ENCODE data around the gene ASB2.

ASB2 gene

GRCh38 chr14:93950948-93951634 is 25.3 kb downstream of the ASB2 start:
- no peaks in the 10 kb centered on the region for H3K36me3 ChIP-seq (ENCODE audit: control insufficient read depth, insufficient read depth, low read length)
- H3K4me3 ChIP-seq (ENCODE audit: insufficient read depth, low read depth, low read length), result no peak overlapping the region
- H3K9me3 ChIP-seq (ENCODE audit: control insufficient read depth, low read length), result no peaks in the 10 kb centered on the region
- no peaks in the 10 kb centered on the region for H3K27me3 ChIP-seq (ENCODE audit: control insufficient read depth, insufficient read depth, low read length, poor library complexity, severe bottlenecking)
- H3K4me1 ChIP-seq (ENCODE audit: control insufficient read depth, insufficient read depth, low read length), result peaks cover 10% of the 10 kb centered on the region
- WGBS, 2 experiments, result 96% methylated on average over 20 of the region's 20 CpGs
- no peak overlapping the region for H3K27ac ChIP-seq (ENCODE audit: insufficient read depth, low read depth, low read length, poor library complexity, severe bottlenecking)

- no peaks in the 10 kb centered on the region for H3K9me3 ChIP-seq (ENCODE audit: control insufficient read depth, low read length)
- no peak overlapping the region for H3K4me3 ChIP-seq (ENCODE audit: insufficient read depth, low read depth, low read length)
- 93 to 94% methylated on average over 13 of the region's 13 CpGs for WGBS, 2 experiments
- peaks cover 7% of the 10 kb centered on the region for H3K4me1 ChIP-seq (ENCODE audit: control insufficient read depth, insufficient read depth, low read length)
- H3K36me3 ChIP-seq (ENCODE audit: control insufficient read depth, insufficient read depth, low read length), result no peaks in the 10 kb centered on the region
- H3K27me3 ChIP-seq (ENCODE audit: control insufficient read depth, insufficient read depth, low read length, poor library complexity, severe bottlenecking), result no peaks in the 10 kb centered on the region
- H3K27ac ChIP-seq (ENCODE audit: insufficient read depth, low read depth, low read length, poor library complexity, severe bottlenecking), result no peak overlapping the region
Measured at GRCh38 chr14:93949511-93950075, 26.8 kb downstream of the ASB2 start.

- no peaks in the 10 kb centered on the region for H3K9me3 ChIP-seq (ENCODE audit: control insufficient read depth, low read length)
- H3K4me1 ChIP-seq (ENCODE audit: control insufficient read depth, insufficient read depth, low read length), result peaks cover 2% of the 10 kb centered on the region
- H3K27me3 ChIP-seq (ENCODE audit: control insufficient read depth, insufficient read depth, low read length, poor library complexity, severe bottlenecking), result no peaks in the 10 kb centered on the region
- WGBS, 2 experiments, result 87 to 88% methylated on average over 19 of the region's 19 CpGs
- H3K4me3 ChIP-seq (ENCODE audit: insufficient read depth, low read depth, low read length), result no peak overlapping the region
- H3K36me3 ChIP-seq (ENCODE audit: control insufficient read depth, insufficient read depth, low read length), result no peaks in the 10 kb centered on the region
- H3K27ac ChIP-seq (ENCODE audit: insufficient read depth, low read depth, low read length, poor library complexity, severe bottlenecking), result no peak overlapping the region
Measured at GRCh38 chr14:93947282-93947681, 29.1 kb downstream of the ASB2 start.

- no peaks in the 10 kb centered on the region for H3K36me3 ChIP-seq (ENCODE audit: control insufficient read depth, insufficient read depth, low read length)
- WGBS, 2 experiments, result 87 to 90% methylated on average over 7 of the region's 7 CpGs
- H3K9me3 ChIP-seq (ENCODE audit: control insufficient read depth, low read length), result no peaks in the 10 kb centered on the region
- H3K27ac ChIP-seq (ENCODE audit: insufficient read depth, low read depth, low read length, poor library complexity, severe bottlenecking), result no peak overlapping the region
- no peak overlapping the region for H3K4me3 ChIP-seq (ENCODE audit: insufficient read depth, low read depth, low read length)
- no peaks in the 10 kb centered on the region for H3K27me3 ChIP-seq (ENCODE audit: control insufficient read depth, insufficient read depth, low read length, poor library complexity, severe bottlenecking)
- H3K4me1 ChIP-seq (ENCODE audit: control insufficient read depth, insufficient read depth, low read length), result peaks cover 4% of the 10 kb centered on the region
Measured at GRCh38 chr14:93946541-93947090, 29.8 kb downstream of the ASB2 start.

GRCh38 chr14:93946104-93946503 is 30.3 kb downstream of the ASB2 start:
- H3K4me1 ChIP-seq (ENCODE audit: control insufficient read depth, insufficient read depth, low read length), result peaks cover 4% of the 10 kb centered on the region
- no peaks in the 10 kb centered on the region for H3K36me3 ChIP-seq (ENCODE audit: control insufficient read depth, insufficient read depth, low read length)
- no peaks in the 10 kb centered on the region for H3K9me3 ChIP-seq (ENCODE audit: control insufficient read depth, low read length)
- no peak overlapping the region for H3K27ac ChIP-seq (ENCODE audit: insufficient read depth, low read depth, low read length, poor library complexity, severe bottlenecking)
- 85% methylated on average over 6 of the region's 6 CpGs for whole genome bisulfite sequencing, 2 experiments
- H3K4me3 ChIP-seq (ENCODE audit: insufficient read depth, low read depth, low read length), result no peak overlapping the region
- no peaks in the 10 kb centered on the region for H3K27me3 ChIP-seq (ENCODE audit: control insufficient read depth, insufficient read depth, low read length, poor library complexity, severe bottlenecking)

GRCh38 chr14:93945070-93945399 is 31.3 kb downstream of the ASB2 start:
- WGBS, 2 experiments, result 94 to 95% methylated on average over 5 of the region's 5 CpGs
- Histone ChIP-seq H3K4me1 (ENCODE audit: control insufficient read depth, insufficient read depth, low read length) (peaks cover 4% of the 10 kb centered on the region), H3K27me3 (ENCODE audit: control insufficient read depth, insufficient read depth, low read length, poor library complexity, severe bottlenecking) (no peaks in the 10 kb centered on the region), H3K9me3 (ENCODE audit: control insufficient read depth, low read length) (no peaks in the 10 kb centered on the region), H3K4me3 (ENCODE audit: insufficient read depth, low read depth, low read length) (no peak overlapping the region), H3K27ac (ENCODE audit: insufficient read depth, low read depth, low read length, poor library complexity, severe bottlenecking) (no peak overlapping the region), H3K36me3 (ENCODE audit: control insufficient read depth, insufficient read depth, low read length) (no peaks in the 10 kb centered on the region)

- H3K27me3 ChIP-seq (ENCODE audit: control insufficient read depth, insufficient read depth, low read length, poor library complexity, severe bottlenecking), result peaks cover under 1% of the 10 kb centered on the region
- peaks cover 4% of the 10 kb centered on the region for H3K4me1 ChIP-seq (ENCODE audit: control insufficient read depth, insufficient read depth, low read length)
Measured at GRCh38 chr14:93944348-93945069, 31.9 kb downstream of the ASB2 start.

GRCh38 chr14:93943930-93944329 is 32.4 kb downstream of the ASB2 start:
- H3K27me3 ChIP-seq (ENCODE audit: control insufficient read depth, insufficient read depth, low read length, poor library complexity, severe bottlenecking), result peaks cover 6% of the 10 kb centered on the region
- no peak overlapping the region for H3K27ac ChIP-seq (ENCODE audit: insufficient read depth, low read depth, low read length, poor library complexity, severe bottlenecking)
- H3K9me3 ChIP-seq (ENCODE audit: control insufficient read depth, low read length), result no peaks in the 10 kb centered on the region
- peaks cover 4% of the 10 kb centered on the region for H3K4me1 ChIP-seq (ENCODE audit: control insufficient read depth, insufficient read depth, low read length)
- 95 to 96% methylated on average over 9 of the region's 9 CpGs for WGBS, 2 experiments
- no peaks in the 10 kb centered on the region for H3K36me3 ChIP-seq (ENCODE audit: control insufficient read depth, insufficient read depth, low read length)
- no peak overlapping the region for H3K4me3 ChIP-seq (ENCODE audit: insufficient read depth, low read depth, low read length)

More at GRCh38 chr14:93944348-93945069, 31.9 kb downstream of the ASB2 start:
- H3K9me3 ChIP-seq (ENCODE audit: control insufficient read depth, low read length), result no peaks in the 10 kb centered on the region
- H3K36me3 ChIP-seq (ENCODE audit: control insufficient read depth, insufficient read depth, low read length), result no peaks in the 10 kb centered on the region
- 87 to 88% methylated on average over 16 of the region's 16 CpGs for WGBS, 2 experiments
- H3K27ac ChIP-seq (ENCODE audit: insufficient read depth, low read depth, low read length, poor library complexity, severe bottlenecking), result no peak overlapping the region
- no peak overlapping the region for H3K4me3 ChIP-seq (ENCODE audit: insufficient read depth, low read depth, low read length)

GRCh38 chr14:93943052-93943451 is 33.3 kb downstream of the ASB2 start:
- Histone ChIP-seq H3K4me1 (ENCODE audit: control insufficient read depth, insufficient read depth, low read length) (peaks cover 4% of the 10 kb centered on the region), H3K4me3 (ENCODE audit: insufficient read depth, low read depth, low read length) (no peak overlapping the region), H3K9me3 (ENCODE audit: control insufficient read depth, low read length) (no peaks in the 10 kb centered on the region), H3K27ac (ENCODE audit: insufficient read depth, low read depth, low read length, poor library complexity, severe bottlenecking) (no peak overlapping the region), H3K27me3 (ENCODE audit: control insufficient read depth, insufficient read depth, low read length, poor library complexity, severe bottlenecking) (peaks cover 14% of the 10 kb centered on the region), H3K36me3 (ENCODE audit: control insufficient read depth, insufficient read depth, low read length) (no peaks in the 10 kb centered on the region)
- WGBS, 2 experiments, result 93 to 96% methylated on average over 10 of the region's 10 CpGs

GRCh38 chr14:93941293-93941910 is 35.0 kb downstream of the ASB2 start:
- Histone ChIP-seq H3K27ac (ENCODE audit: insufficient read depth, low read depth, low read length, poor library complexity, severe bottlenecking) (no peak overlapping the region), H3K27me3 (ENCODE audit: control insufficient read depth, insufficient read depth, low read length, poor library complexity, severe bottlenecking) (peaks cover 20% of the 10 kb centered on the region), H3K4me1 (ENCODE audit: control insufficient read depth, insufficient read depth, low read length) (peaks cover 8% of the 10 kb centered on the region), H3K4me3 (ENCODE audit: insufficient read depth, low read depth, low read length) (no peak overlapping the region), H3K36me3 (ENCODE audit: control insufficient read depth, insufficient read depth, low read length) (no peaks in the 10 kb centered on the region), H3K9me3 (ENCODE audit: control insufficient read depth, low read length) (no peaks in the 10 kb centered on the region)
- 78 to 79% methylated on average over 16 of the region's 16 CpGs for WGBS, 2 experiments

All from ectodermal cell (in vitro differentiated cells).